ENCODE data around the gene FSHR.

FSHR gene

DNA sequence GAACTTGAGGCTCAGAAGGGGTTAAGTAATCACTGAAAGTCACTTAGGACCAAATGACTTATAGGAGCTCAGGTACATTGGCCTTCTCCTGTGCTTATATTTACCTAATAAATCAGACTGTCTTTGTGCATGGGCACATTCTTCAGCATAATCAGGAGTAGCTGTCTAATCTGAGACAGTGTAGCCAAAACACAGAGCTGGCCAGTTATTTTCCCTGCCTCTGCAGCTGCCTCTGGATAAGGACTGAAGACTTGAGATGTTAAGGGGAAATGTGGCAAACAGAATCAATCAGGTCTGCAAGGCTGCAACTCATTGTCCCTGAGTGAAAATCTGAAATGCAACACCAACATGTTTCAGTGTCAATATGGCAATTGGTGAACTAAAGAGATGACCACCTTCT, 1.5 kb downstream of the FSHR start:
- H3K27ac Mint-ChIP-seq, result no peak overlapping the region
- peaks cover 3% of the 10 kb centered on the region for H3K9me3 Mint-ChIP-seq
- no peaks in the 10 kb centered on the region for H3K27me3 Mint-ChIP-seq
- no peaks in the 10 kb centered on the region for H3K36me3 Mint-ChIP-seq
- no peak for ATAC-seq
- no peaks in the 10 kb centered on the region for H3K4me1 Mint-ChIP-seq
- H3K4me3 Mint-ChIP-seq, result no peak overlapping the region

DNA sequence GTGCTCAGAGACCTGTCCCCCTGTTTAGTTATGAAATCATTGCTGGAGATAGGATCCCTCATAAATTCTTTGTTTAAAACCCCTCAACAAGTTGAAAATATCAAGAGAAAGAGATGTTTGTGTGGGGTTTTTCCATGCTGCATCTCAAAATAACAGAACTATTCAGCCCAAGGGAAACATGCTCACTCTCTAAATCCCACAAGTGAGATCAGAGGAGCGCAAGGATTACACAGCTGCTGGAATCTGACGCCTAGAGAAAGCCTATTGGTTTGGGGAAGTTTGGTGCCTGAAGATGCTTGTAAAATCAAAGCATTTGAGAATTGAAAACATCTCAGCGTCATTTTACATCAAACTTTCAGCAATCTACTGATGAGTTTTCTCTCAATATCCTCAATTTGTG, 7.9 kb downstream of the FSHR start:
- H3K4me3 Mint-ChIP-seq, result no peak overlapping the region
- no peaks in the 10 kb centered on the region for H3K9me3 Mint-ChIP-seq
- H3K4me1 Mint-ChIP-seq, result no peaks in the 10 kb centered on the region
- no peaks in the 10 kb centered on the region for H3K36me3 Mint-ChIP-seq
- no peaks in the 10 kb centered on the region for H3K27me3 Mint-ChIP-seq
- no peak overlapping the region for H3K27ac Mint-ChIP-seq
- no peak for ATAC-seq

DNA sequence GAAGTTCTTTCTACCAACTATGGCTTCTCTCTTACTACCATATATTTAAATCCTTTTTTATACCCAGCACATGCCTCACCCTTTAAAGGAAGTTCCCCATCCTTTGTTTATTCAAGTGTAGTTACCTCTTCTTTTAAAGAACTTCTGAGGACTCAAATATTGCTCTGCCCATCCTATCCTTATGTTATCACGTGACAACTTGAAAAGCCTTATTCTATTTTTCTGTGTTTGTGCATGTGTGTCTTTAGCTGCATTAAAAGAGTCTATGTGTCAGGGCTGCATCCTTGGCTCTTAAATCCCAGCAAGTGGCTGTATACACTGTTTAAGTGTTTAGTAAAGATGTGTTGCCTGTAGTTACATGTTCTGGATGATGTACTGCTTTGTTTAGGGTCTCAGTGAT, 22.5 kb downstream of the FSHR start:
- H3K4me3 Mint-ChIP-seq, result no peak overlapping the region
- no peaks in the 10 kb centered on the region for H3K27me3 Mint-ChIP-seq
- H3K27ac Mint-ChIP-seq, result no peak overlapping the region
- no peaks in the 10 kb centered on the region for H3K4me1 Mint-ChIP-seq
- no peak for ATAC-seq
- no peaks in the 10 kb centered on the region for H3K36me3 Mint-ChIP-seq
- H3K9me3 Mint-ChIP-seq, result peaks cover 18% of the 10 kb centered on the region

DNA sequence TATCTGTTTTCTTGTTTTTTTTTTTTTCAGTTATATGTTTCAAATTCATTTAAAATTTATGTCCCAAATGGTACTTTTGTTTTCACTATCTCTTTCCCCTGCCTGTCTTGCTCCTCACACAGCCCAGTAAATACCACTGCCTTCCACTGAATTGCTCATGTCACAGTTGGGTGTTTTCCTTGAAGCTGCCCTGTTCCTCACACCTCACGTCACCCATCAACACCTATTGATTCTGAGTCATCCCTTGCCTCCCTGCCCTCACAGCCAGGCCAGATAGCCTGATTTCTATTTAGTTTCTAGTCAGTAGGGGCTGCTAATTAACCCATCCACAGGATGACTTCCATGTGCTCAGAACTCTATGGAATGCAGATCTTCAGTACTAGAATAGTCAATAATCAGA, 25.3 kb downstream of the FSHR start:
- Mint-ChIP-seq H3K4me1 (no peaks in the 10 kb centered on the region), H3K27ac (peak overlapping the region; percentile 16), H3K36me3 (no peaks in the 10 kb centered on the region), H3K27me3 (no peaks in the 10 kb centered on the region), H3K4me3 (no peak overlapping the region), H3K9me3 (peaks cover 18% of the 10 kb centered on the region)
- ATAC-seq, result peak; percentile 91

DNA sequence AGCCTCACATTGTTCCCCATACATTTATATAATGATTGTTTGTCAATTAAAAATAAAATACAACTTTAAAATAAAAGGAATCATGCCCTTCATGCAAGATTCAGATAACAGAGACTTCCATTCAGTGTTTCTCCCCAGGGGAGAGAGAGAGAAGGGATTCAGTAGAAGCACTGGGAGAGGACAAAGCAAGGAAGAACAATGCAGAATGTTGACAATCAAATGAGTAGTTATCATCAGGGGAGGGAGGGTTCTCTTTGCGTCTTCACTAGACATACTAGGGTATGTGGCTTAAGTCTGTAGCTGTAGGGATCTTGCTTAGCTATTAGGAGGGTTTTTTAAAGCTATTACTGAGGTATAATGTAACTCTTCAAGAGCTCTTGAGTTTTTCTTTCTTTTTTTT, 30.7 kb downstream of the FSHR start:
- no peaks in the 10 kb centered on the region for H3K36me3 Mint-ChIP-seq
- H3K27ac Mint-ChIP-seq, result no peak overlapping the region
- H3K4me1 Mint-ChIP-seq, result no peaks in the 10 kb centered on the region
- peaks cover 4% of the 10 kb centered on the region for H3K9me3 Mint-ChIP-seq
- no peak overlapping the region for H3K4me3 Mint-ChIP-seq
- no peaks in the 10 kb centered on the region for H3K27me3 Mint-ChIP-seq
- no peak for ATAC-seq

DNA sequence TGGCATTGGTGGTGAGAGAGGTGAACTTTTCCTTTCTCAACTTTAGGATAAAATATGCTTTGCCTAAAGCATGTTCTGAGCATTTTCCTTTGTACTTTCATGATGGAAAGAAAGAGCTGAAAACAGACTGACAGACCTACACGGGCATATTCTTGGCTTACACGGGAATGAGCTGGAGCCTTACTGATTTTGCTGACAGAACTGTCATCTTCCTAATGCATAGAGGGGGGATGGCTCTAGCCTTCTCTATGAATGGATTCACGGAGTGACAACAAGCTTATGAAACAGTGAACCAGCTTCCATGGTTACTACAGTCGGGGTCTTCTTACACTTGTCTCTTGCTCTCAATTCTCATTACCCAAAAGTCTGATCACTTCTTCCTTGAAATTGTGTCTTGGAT, 32.2 kb downstream of the FSHR start:
- Mint-ChIP-seq H3K4me1 (no peaks in the 10 kb centered on the region), H3K27me3 (no peaks in the 10 kb centered on the region), H3K4me3 (no peak overlapping the region), H3K36me3 (no peaks in the 10 kb centered on the region), H3K27ac (no peak overlapping the region), H3K9me3 (peaks cover 2% of the 10 kb centered on the region)
- no peak for ATAC-seq

DNA sequence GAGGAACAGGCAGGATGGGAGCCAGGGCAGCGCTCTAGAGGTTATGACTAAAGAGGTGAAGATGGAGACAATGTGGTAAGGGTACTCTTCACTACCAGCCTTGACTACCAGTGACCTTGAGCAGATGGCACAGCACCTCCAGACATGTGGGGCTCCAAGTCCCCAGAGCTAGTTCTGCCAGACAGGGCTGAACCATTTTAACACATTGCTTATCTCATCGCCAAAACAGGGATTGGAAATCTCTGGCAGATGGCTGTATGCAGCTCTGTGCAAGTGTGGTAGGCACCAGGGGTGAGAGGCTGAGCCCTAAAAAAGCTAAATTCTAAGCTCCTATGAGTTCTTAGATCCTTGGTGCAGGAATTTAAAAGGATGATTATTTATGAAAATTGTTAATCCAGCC, 41.3 kb downstream of the FSHR start:
- H3K27me3 Mint-ChIP-seq, result no peaks in the 10 kb centered on the region
- H3K4me3 Mint-ChIP-seq, result no peak overlapping the region
- no peak for ATAC-seq
- H3K9me3 Mint-ChIP-seq, result peaks cover 2% of the 10 kb centered on the region
- no peaks in the 10 kb centered on the region for H3K36me3 Mint-ChIP-seq
- no peaks in the 10 kb centered on the region for H3K4me1 Mint-ChIP-seq
- no peak overlapping the region for H3K27ac Mint-ChIP-seq

DNA sequence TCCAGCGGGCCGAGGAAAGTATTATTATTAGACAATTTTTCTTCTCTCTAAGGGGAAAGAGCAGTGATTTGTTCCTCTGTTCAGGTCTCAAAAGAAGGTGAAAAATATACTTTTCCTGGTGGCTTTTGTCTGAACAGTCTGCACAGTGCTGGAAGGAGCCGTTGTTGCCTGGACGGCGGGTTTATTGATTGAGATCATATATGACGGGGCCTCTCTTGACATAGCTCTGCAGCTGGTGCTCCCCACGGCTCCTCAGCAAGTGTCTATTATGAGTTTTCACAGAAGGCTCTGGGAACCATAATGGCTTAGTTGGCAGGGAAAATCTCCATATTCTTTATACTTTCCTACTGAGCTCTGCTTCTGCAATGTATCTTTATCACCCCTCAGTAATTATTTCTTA, 42.9 kb downstream of the FSHR start:
- Mint-ChIP-seq H3K27me3 (no peaks in the 10 kb centered on the region), H3K9me3 (no peaks in the 10 kb centered on the region), H3K27ac (no peak overlapping the region), H3K4me3 (no peak overlapping the region), H3K4me1 (no peaks in the 10 kb centered on the region), H3K36me3 (no peaks in the 10 kb centered on the region)
- no peak for ATAC-seq

DNA sequence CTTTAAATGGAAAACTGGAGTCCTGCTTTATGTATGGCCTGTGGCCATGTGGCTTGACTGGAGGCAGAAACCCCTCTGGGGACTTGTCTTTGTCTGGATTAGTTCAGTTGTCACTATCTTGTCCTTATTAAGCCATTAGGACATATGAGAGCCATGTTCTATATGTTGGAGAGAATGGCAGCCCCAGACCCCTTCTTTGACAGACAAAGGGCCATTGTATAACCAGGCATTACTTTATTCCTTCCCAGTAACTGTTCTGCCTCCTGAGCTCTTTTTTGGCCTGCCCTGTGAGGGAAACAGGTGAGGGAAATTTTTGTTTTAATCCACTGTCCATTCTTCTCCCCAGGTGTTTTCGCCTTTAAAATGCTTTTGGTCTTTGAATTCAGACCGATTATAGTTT, 43.3 kb downstream of the FSHR start:
- H3K9me3 Mint-ChIP-seq, result no peaks in the 10 kb centered on the region
- H3K4me3 Mint-ChIP-seq, result no peak overlapping the region
- no peaks in the 10 kb centered on the region for H3K36me3 Mint-ChIP-seq
- no peak for ATAC-seq
- H3K27me3 Mint-ChIP-seq, result no peaks in the 10 kb centered on the region
- H3K27ac Mint-ChIP-seq, result no peak overlapping the region
- no peaks in the 10 kb centered on the region for H3K4me1 Mint-ChIP-seq

DNA sequence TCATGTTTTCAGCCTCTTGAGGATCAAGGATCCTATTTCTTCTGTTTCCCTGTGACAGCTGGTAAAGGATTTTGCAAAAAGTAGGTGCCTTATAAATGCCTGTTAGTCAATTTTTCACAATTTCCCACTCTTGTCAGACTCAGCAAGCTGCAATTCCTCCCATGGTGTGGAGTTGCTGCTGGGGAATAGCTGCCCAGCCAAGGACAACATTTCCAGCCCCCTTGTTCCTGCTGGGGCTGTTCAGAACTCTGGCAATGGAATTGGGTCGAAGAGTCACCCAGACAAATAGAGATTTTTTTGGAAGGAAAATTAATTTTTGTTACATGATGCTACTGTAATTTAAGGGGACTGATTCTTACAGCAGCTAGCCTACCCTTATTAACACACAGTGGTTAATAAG, 43.7 kb downstream of the FSHR start:
- no peaks in the 10 kb centered on the region for H3K27me3 Mint-ChIP-seq
- H3K36me3 Mint-ChIP-seq, result no peaks in the 10 kb centered on the region
- H3K9me3 Mint-ChIP-seq, result no peaks in the 10 kb centered on the region
- no peaks in the 10 kb centered on the region for H3K4me1 Mint-ChIP-seq
- no peak overlapping the region for H3K4me3 Mint-ChIP-seq
- ATAC-seq, result no peak
- H3K27ac Mint-ChIP-seq, result no peak overlapping the region

DNA sequence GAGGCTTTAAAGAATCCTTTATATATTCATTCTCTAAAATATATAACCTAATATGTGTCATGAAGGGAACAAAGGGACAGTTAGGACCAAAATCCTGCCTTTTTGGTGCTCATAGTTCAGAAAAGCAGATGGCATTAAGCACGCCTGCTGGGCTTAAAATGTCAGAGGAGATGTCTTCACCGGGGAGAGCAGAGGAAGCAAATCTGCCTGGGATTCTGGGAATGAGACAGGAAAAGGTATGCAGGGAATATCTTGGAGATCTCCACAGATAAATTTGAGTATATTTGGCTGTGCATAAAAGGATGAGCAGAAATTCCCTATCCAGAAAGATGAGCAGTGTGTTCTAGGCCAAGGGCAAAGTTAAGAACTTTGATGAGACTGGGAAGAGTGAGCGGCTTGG, 45.5 kb downstream of the FSHR start:
- no peaks in the 10 kb centered on the region for H3K27me3 Mint-ChIP-seq
- H3K4me1 Mint-ChIP-seq, result no peaks in the 10 kb centered on the region
- H3K9me3 Mint-ChIP-seq, result no peaks in the 10 kb centered on the region
- H3K4me3 Mint-ChIP-seq, result no peak overlapping the region
- H3K27ac Mint-ChIP-seq, result no peak overlapping the region
- H3K36me3 Mint-ChIP-seq, result no peaks in the 10 kb centered on the region
- no peak for ATAC-seq

DNA sequence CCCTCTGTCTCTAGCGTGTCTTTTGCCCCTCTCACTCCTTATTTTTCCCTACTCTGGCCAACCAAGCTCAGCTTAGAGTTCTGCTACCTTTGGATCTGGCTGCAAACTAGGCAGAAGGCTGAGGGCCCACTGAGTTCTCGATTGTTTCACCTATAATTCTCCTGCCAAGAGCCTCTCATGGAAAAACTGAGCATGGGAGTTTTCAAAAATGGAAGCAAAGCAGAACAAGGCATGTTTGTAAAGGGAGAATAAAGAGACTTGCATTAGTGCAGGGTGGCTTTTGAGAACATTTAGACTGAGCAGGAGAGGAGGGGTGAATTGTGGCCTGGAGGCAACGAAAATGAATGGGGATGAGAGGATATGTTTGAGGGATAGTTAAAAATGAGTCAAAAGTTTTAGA, 45.9 kb downstream of the FSHR start:
- Mint-ChIP-seq H3K4me3 (no peak overlapping the region), H3K4me1 (no peaks in the 10 kb centered on the region), H3K36me3 (no peaks in the 10 kb centered on the region), H3K27ac (no peak overlapping the region), H3K9me3 (no peaks in the 10 kb centered on the region), H3K27me3 (no peaks in the 10 kb centered on the region)
- no peak for ATAC-seq

DNA sequence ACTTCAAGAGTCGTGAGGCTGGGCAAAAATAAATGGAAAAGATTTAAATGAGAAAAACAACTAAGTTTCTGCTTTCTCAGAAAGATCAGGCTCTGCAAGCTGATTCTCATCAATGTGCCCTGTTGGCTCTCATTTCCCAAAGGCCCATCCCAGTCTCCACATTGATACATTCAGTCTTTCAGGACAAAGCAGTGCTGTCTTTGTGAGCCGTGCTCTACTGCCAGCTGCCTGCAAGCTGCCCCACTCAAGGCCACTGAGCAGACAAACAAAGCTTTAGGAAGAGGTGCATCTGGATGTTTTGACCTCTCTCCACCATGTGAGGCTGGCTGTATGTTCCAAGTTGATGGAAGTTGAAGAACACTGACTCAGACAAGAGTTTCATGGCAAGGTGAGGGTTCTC, 48.8 kb downstream of the FSHR start:
- no peak for ATAC-seq

DNA sequence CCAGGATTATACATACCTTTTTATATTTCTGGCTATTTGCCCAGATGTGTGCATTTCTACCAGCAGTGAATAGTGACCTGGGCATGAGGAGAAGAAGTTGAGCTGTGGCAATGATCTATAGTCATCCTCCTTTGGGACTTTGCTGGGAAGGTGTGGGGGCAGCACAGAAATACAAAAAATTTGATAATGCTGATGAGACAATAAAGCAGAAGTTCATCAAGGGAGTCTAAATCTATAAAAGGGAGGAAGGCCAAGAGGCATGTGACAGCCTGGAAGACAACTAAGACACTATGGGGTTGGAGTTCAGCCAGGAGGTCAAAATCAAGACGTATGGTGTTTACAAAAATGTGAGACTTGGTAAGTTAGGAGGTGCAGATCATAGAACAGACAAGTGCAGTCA, 52.2 kb downstream of the FSHR start:
- no peaks in the 10 kb centered on the region for H3K27me3 Mint-ChIP-seq
- H3K4me1 Mint-ChIP-seq, result no peaks in the 10 kb centered on the region
- no peak overlapping the region for H3K27ac Mint-ChIP-seq
- H3K9me3 Mint-ChIP-seq, result peaks cover 3% of the 10 kb centered on the region
- no peak overlapping the region for H3K4me3 Mint-ChIP-seq
- no peak for ATAC-seq
- no peaks in the 10 kb centered on the region for H3K36me3 Mint-ChIP-seq

More for the DNA sequence above, 48.8 kb downstream of the FSHR start:
- Mint-ChIP-seq H3K36me3 (no peaks in the 10 kb centered on the region), H3K4me1 (no peaks in the 10 kb centered on the region), H3K9me3 (peaks cover 3% of the 10 kb centered on the region), H3K27me3 (no peaks in the 10 kb centered on the region), H3K27ac (no peak overlapping the region), H3K4me3 (no peak overlapping the region)

DNA sequence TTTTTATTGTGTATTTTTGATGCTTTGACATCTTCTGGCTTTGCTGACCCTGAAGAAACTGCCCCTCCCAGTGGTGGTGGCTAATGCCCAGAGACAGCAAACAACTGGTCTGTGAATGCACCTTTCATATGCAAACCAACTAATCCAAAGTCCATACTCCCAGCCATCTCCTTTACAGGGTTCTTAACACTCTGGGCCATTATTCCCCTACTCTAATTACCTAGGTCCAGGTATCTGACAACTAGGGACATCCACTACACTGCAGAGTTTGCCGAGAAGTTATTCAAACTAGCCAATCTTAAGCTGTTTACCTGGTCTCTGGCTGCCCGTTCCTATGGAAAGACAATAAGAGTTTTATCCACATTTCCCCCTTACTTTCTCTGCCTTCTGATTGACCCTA, 73.6 kb downstream of the FSHR start:
- H3K36me3 Mint-ChIP-seq, result no peaks in the 10 kb centered on the region
- H3K27me3 Mint-ChIP-seq, result no peaks in the 10 kb centered on the region
- no peak for ATAC-seq
- H3K27ac Mint-ChIP-seq, result no peak overlapping the region
- H3K4me3 Mint-ChIP-seq, result no peak overlapping the region
- no peaks in the 10 kb centered on the region for H3K4me1 Mint-ChIP-seq
- peaks cover 10% of the 10 kb centered on the region for H3K9me3 Mint-ChIP-seq

DNA sequence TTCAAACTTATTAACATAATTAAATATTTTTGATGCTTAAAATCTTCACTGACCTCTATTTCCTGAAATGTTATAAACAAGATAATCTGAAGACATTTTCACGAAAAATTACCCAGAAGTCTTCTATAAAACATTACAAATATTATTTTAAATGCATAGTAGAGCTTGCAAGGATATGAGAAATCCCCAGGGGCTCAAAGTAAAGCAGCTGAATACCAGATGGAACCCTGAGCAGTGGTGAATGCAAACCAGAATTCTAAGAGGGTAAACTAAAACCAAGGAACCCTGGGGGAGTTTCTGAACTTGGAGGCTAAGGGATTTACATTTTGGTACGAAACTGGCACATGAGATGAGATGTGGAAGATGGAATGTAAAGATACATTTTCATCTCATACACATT, 83.6 kb downstream of the FSHR start:
- Mint-ChIP-seq H3K9me3 (peaks cover 7% of the 10 kb centered on the region), H3K27ac (no peak overlapping the region), H3K27me3 (no peaks in the 10 kb centered on the region), H3K4me1 (no peaks in the 10 kb centered on the region), H3K36me3 (no peaks in the 10 kb centered on the region), H3K4me3 (no peak overlapping the region)
- ATAC-seq, result no peak

DNA sequence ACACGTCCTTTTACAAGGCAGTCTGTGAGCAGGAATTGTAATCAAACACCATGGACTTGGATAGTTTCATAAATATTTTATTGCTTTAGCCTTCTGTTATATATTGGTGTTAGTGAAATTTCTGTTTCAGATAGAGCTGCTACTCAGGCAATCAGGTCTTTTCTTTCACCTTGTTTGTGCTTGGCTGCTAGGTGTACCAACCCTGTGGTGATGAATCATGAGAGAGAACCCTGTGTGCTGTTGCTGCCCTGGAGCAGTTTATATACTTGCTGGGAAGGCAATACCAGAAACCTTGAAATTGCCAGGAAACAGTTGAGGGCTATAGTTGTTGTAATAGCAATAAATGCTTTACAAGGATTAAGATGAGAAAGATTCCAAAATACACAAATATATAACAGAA, 84.5 kb downstream of the FSHR start:
- Mint-ChIP-seq H3K4me1 (no peaks in the 10 kb centered on the region), H3K36me3 (no peaks in the 10 kb centered on the region), H3K4me3 (no peak overlapping the region), H3K27ac (no peak overlapping the region), H3K27me3 (no peaks in the 10 kb centered on the region), H3K9me3 (peaks cover 6% of the 10 kb centered on the region)
- ATAC-seq, result no peak
